GM19452 (cell line): ENCODE results near the gene PDE6B.

Experiments
- ATAC-seq: cut with Tn5 transposase; IDR thresholded peaks from one replicate; pipeline ENCODE4 v1.9.1; 2021; ENCODE audit not compliant: unreplicated experiment

The PDE6B gene

DNA sequence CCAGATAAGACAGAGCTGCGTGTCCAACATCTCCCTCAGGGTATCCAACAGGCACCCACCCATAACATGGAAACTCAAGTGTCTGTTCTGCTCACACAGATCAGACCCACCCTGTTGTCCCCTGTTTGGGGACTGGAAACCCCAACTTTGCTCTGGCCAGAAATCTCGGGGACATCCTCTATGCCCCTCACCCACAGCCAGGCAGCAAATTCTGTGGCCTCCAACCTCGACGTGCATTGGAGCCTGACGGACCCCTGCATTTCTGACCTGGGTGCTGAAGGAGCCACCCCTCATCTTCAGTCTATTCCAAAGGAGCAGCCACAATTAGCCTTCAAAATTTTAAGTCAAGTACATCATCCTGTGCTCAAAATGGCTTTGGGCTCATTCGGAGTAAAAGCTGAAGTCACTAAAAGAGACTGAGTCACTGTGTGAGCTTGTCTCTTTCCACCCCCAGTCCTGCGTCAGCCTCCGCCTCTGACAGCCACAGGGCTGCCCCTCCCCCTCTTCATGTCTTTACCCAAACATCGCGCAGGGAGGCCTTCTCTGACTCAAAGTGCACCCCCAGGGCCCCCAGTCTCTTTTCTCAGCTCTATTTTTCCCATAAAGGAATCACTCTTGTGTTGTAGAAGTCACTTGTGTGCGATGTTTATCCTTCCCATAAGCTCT is 24.4 kb upstream of the PDE6B start:
- no peak for ATAC-seq

GRCh38 chr4:601612-602558 is 23.5 kb upstream of the PDE6B start:
- ATAC-seq = no peak

- no peak for ATAC-seq
These were observed 22.8 kb upstream of the PDE6B start for GRCh38 chr4:602559-602942.

DNA sequence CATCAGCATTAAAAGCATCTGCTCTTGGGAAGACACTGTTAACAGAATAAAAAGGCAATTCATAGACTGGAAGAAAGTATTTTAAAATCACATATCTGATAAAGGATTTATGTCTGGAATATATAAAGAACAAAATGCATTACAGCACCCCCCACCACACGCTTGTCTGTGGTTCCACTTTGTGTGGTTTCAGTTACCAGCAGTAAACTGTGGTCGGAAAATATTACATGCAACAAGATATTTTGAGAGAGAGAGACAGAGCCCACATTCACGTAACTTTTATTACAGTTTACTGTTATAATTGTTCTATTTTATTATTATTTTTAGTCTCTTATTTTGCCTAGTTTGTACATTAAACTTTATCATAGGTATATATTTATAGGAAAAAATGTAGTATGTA is 21.2 kb upstream of the PDE6B start:
- no peak for ATAC-seq

DNA sequence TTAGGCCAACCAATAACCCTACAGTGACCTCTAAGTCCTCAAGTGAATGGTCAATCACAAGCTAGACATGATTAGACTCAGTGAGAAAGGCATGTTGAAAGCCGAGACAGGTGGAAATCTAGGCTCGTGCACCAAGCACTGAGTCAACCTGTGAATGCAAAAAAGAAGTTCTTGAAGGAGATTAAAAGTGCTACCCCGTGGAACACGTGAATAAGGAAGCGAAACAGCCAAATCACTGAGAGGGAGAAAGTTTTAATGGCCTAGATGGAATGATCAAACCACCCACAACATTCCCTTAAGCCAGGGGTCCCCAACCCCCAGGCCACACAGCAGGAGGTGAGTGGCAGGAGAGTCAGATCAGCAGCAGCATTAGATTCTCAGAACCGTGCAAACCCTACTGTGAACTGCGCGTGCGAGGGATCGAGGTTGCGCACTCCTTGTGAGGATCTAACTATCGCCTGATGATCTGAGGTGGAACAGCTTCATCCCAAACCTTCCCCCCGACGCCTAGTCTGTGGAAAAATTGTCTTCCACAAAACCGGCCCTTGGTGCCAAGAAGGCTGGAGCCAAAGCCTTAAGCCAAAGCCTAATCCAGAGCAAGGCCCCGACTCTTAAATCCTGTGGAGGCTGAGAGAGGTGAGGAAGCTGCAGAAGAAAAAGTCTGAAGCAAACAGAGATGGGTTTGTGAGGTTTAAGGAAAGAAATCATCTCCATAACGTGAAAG is 19.5 kb upstream of the PDE6B start:
- no peak for ATAC-seq

- no peak for ATAC-seq
These were observed 17.1 kb upstream of the PDE6B start for GRCh38 chr4:608236-608635.

DNA sequence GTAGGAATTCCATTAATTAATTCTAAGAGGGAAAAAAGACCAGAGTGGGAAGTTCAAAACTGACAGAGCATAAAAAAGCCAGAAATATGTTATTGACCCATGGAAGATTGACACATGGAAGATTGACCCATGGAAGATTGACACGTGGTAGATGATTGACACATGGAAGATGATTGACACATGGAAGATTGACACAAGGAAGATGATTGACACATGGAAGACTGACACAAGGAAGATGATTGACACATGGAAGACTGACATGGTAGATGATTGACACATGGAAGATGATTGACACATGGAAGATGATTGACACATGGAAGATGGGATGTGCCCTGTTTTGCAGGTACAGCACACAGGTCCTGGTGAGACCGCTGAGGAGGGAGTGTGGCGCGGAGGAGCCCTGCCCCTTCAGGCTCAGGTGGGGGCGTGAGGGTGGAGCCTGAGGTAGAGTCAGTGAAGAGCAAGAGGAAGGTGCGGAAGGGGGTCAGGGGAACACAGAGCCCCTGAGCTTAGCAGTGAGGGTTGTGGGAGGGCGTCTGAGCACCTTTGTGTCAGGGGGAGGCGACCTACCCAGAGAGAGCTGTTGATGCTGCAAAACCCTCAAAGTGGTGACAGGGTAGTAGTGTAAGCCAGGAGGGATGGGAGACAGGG is 15.8 kb upstream of the PDE6B start:
- ATAC-seq = no peak

DNA sequence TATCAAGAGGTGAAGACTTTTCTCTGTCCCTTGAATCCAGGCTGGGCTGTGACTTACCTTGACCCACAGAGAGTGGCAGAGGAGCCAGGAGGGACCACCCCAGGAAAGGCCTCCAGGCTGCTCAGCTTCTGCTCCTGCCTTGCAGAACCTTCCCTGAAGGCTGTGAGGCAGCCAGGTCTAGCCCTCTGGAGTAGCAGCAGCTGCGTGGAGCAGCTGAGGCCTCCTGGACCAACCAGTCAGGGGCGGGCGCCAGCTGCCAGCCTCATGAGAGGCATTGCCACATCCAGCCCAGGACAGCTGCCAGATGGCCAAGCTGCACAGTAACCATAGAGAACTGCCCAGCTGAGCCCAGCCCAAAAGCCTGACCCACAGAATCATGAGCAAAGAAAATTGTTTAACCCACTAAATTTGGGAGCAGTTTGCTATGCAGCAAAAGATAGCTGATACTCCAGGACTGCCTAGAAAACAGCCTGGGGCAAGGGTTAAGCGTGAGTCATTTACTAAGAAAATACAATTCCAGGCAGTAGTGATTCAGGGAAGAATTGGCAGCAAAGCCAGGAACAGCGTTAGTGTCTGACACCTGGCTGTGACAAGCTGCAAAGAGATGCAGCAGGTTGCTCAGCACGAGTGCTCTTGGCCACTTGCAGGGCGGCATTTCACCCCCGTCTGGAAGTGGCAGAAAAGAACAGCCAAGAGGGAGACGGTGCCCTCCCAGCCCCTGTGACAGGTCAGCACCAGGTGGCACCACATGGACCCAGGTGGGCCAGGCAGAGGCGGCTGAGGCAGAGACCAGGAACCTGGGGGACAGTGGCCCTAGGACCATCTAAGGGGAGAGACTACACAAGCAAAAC is 14.7 kb upstream of the PDE6B start:
- ATAC-seq = no peak

DNA sequence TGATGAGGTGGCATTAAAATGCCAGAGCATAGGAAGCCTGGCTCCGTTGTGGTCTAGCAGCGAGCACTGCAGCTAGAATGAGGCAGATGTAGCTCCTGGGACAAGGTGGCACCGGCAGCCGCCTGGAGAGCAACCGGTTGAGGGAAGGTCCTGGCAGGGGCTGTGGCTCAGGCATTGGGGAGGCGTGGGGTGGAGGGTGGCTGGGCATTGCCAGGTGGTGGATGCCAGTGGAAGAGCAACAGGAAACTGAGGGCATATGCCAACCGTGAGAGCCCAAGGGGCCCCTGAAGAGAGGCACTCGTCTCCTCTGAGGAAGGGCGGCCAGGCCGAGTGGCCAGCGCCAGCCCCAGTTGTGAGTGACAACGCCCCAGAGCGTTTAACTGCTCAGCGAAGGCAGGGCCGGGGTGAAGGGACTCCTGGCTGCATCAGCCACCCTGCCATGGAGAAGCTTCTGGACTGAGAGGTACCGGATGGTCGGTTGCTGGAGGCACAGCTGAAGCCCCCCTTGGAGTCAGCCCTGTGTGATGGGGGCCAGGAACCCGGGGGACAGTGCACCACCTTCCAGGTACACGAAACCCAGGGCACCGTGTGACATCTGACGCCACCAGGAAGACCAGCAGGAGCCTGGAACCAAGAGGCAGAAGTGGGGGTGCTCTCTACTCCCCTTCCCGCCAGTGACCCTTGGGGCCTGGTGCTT is 13.2 kb upstream of the PDE6B start:
- ATAC-seq = no peak

GRCh38 chr4:612749-613125 is 12.6 kb upstream of the PDE6B start:
- no peak for ATAC-seq

DNA sequence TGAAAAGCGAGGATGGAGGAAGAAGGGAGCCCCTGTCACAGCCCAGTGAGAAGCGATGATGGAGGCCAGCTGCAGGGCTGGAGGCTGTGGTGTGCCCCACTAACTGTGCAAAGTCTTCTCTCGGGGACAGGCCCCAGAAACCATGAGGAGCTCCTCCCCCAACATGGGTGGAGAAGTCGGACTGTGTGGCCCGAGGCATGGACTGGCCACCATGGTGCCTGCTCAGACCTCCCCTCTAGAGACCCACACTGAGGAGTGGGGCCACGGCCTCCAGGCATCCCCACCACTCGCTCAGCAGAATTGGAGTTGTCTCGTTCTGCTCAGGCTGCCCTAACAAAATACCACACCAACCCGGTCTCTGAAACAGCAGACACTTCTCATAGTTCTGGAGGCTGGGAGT is 12.2 kb upstream of the PDE6B start:
- no peak for ATAC-seq

DNA sequence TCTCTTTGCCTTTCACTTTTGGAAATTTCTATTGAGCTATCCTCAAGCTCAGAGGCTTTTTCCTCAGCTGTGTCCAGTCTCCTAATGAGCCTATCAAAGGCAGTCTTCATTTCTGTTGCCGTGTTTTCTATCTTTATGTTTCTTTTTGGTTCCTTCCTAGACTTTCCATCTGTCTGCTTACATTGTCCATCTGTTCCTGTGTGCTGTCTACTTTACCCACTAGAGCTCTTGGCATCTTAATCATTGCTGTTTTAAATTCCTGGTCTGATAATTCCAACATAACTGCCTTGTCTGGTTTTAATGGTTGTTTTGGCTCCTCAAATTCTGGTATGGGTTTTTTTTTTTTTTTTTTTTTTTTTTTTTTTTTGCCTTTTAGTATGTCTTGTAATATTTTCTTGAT is 9.3 kb upstream of the PDE6B start:
- ATAC-seq = no peak

DNA sequence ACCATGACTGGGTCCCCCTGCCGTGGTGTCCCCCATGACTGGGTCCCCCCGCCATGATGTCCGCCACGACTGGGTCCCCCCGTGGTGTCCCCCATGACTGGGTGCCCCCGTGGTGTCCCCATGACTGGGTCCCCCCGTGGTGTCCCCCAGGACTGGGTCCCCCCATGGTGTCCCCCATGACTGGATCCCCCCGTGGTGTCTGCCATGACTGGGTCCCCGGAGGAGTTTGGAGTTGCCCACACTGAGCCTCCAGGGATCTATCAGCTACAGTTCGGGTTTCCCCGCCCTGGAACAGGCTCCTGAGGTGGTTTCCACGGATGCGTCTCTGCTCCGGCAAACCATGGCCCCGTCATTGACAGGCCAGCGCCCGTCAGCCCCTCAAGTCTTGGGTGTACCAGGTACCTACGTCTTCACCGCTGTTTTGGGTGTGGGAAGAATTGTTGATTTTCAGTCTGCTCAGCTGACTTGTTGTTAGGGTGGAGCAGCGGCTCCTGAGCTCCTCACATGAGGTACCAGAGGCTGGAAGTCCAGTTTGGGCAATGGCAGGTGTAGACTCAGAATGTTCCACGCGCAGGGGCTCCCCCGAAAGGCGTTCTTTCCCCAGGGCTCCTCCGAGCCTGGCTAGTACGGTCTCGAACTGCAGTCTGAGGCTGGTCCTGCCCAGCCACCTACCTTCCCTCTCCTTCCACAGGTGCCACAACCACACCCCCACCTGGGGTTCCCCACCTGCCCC is 8.3 kb upstream of the PDE6B start:
- ATAC-seq = no peak

GRCh38 chr4:617644-618641 is 7.4 kb upstream of the PDE6B start:
- no peak for ATAC-seq

GRCh38 chr4:620201-620600 is 5.2 kb upstream of the PDE6B start:
- no peak for ATAC-seq

- no peak for ATAC-seq
These were observed 4.5 kb upstream of the PDE6B start for GRCh38 chr4:620851-621261.

DNA sequence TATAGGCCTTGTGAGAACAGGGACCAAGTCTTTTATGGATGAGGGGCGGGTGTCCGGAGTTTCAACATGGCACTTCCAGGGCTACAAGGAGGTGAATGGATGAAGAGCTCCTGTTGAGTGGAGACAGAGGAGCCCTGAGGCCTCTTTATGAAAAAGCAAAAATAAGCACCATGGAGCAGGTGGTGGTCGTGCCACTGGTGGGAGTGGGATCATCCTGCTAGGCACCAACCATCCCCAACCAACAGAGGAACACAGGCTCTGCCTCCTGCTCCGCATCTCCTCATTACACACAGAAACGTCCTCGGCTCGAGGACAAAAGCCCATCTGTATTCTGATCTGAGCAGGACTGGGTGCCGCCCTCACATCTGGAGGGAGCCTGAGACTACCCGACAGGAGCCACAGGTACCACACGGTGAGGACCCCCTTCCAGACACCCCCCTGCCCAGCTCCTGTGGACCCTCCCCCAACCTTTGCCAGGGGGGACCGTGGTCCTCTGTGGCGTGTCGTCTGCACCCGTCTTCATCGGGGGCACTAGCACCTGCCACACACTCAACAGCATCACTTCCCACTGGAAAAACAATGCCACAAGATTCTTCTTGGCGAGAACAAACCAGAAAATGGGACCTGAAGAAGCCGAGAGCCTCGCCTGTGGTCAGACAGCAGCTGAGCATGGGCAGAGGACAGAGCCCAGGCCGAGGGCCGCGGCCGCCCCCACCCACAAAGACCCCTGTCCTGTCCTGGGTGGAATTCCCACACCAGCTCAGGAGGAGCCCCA is 3.9 kb upstream of the PDE6B start:
- ATAC-seq = no peak
